Suppressor macrophage (primary cell): ENCODE measurements around the gene FOXP1.

Experiments used
- DNase-seq, 4 experiments: peaks; one replicate each; pipeline ENCODE4 v3.0.0-alpha.2; 2020 to 2022

FOXP1 gene

GRCh38 chr3:71120012-71120411 is 463.5 kb downstream of the FOXP1 start:
- no peak for DNase-seq

GRCh38 chr3:71119171-71119570 is 464.4 kb downstream of the FOXP1 start:
- DNase-seq, result no peak

- no peak for DNase-seq
Observed at GRCh38 chr3:71118436-71118835, 465.1 kb downstream of the FOXP1 start.

GRCh38 chr3:71117572-71118247 is 465.8 kb downstream of the FOXP1 start:
- no peak for DNase-seq

- no peak for DNase-seq
Observed at GRCh38 chr3:71114610-71115009, 468.9 kb downstream of the FOXP1 start.

GRCh38 chr3:71112576-71112975 is 471.0 kb downstream of the FOXP1 start:
- no peak for DNase-seq

- DNase-seq, result peak in 1 of 4 experiments; percentile 22
Observed at GRCh38 chr3:71111784-71112440, 471.6 kb downstream of the FOXP1 start.

- no peak for DNase-seq
Observed at GRCh38 chr3:71110385-71111222, 472.9 kb downstream of the FOXP1 start.

- no peak for DNase-seq
Observed at GRCh38 chr3:71109977-71110285, 473.6 kb downstream of the FOXP1 start.

GRCh38 chr3:71109241-71109976 is 474.1 kb downstream of the FOXP1 start:
- peak in 2 of 4 experiments; percentile 3 to 22 for DNase-seq

- DNase-seq, result no peak
Observed at GRCh38 chr3:71107926-71108325, 475.6 kb downstream of the FOXP1 start.

- DNase-seq, result no peak
Observed at GRCh38 chr3:71104976-71105375, 478.6 kb downstream of the FOXP1 start.

- no peak for DNase-seq
Observed at GRCh38 chr3:71104556-71104955, 479.0 kb downstream of the FOXP1 start.

- DNase-seq, result peak in 1 of 4 experiments; percentile 11
Observed at GRCh38 chr3:71104121-71104541, 479.4 kb downstream of the FOXP1 start.

- peak in 3 of 4 experiments; percentile 39 to 43 (median 43) for DNase-seq
Observed at GRCh38 chr3:71103430-71103921, 480.1 kb downstream of the FOXP1 start.

- peak; percentile 43 to 79 (median 61) for DNase-seq
Observed at GRCh38 chr3:71102111-71102983, 481.2 kb downstream of the FOXP1 start.

GRCh38 chr3:71101626-71102025 is 481.9 kb downstream of the FOXP1 start:
- no peak for DNase-seq

GRCh38 chr3:71101014-71101413 is 482.5 kb downstream of the FOXP1 start:
- DNase-seq, result peak in 3 of 4 experiments; percentile 25 to 29 (median 27)

GRCh38 chr3:71099997-71100719 is 483.4 kb downstream of the FOXP1 start:
- DNase-seq, result no peak

GRCh38 chr3:71097557-71097956 is 486.0 kb downstream of the FOXP1 start:
- DNase-seq, result no peak
